Liver (tissue), 9 donors: ENCODE data around the gene TP53AIP1. TPM values are rescaled to one million over a fixed set of nuclear protein-coding genes. Genes with fewer than 3 reads are reported as not detected.

Experiments used
- DNase-seq: peaks from one replicate; pipeline ENCODE4 v3.0.0-alpha.2; 2017; ENCODE audit warnings: low spot score
- H3K27ac ChIP-seq, 2 donors: one replicate each; pipeline ENCODE4 v1.7.0; 2013; ENCODE audit warnings: inconsistent platforms in 2 of 2, low read length in 2 of 2, control low read depth in 1 of 2, low read depth in 1 of 2, mild to moderate bottlenecking in 1 of 2
- H3K27me3 ChIP-seq, 4 donors: one replicate each; pipeline versions ENCODE4 v1.6.1 to v1.7.0; 2013; ENCODE audit warnings: low read length in 3 of 4, inconsistent platforms in 1 of 4, mild to moderate bottlenecking in 1 of 4, moderate library complexity in 1 of 4; ENCODE audit not compliant: control insufficient read depth in 4 of 4, insufficient read depth in 4 of 4
- H3K36me3 ChIP-seq, 4 donors: one replicate each; pipeline versions ENCODE4 v1.6.1 to v1.7.0; 2013; ENCODE audit warnings: low read length in 3 of 4, mild to moderate bottlenecking in 3 of 4, low read depth in 1 of 4, moderate library complexity in 1 of 4; ENCODE audit not compliant: control insufficient read depth in 4 of 4, insufficient read depth in 3 of 4
- H3K4me1 ChIP-seq, 4 donors: one replicate each; pipeline versions ENCODE4 v1.6.1 to v1.7.0; 2013; ENCODE audit warnings: low read length in 3 of 4, mild to moderate bottlenecking in 3 of 4, moderate library complexity in 1 of 4; ENCODE audit not compliant: control insufficient read depth in 4 of 4, insufficient read depth in 4 of 4
- H3K4me3 ChIP-seq, 3 donors: one replicate each; pipeline versions ENCODE4 v1.6.1 to v1.7.0; 2013; ENCODE audit warnings: low read length in 3 of 3, control low read depth in 1 of 3, low read depth in 1 of 3, mild to moderate bottlenecking in 1 of 3
- H3K9ac ChIP-seq, 2 donors: one replicate each; pipeline ENCODE4 v1.7.0; 2013; ENCODE audit warnings: low read length in 2 of 2, mild to moderate bottlenecking in 2 of 2, moderate library complexity in 2 of 2, control low read depth in 1 of 2, low read depth in 1 of 2
- H3K9me3 ChIP-seq, 4 donors: one replicate each; pipeline versions ENCODE4 v1.6.1 to v1.7.0; 2013; ENCODE audit warnings: low read length in 3 of 4; ENCODE audit not compliant: control insufficient read depth in 4 of 4
- EGR1 ChIP-seq, 2 donors: IDR thresholded peaks; 2 replicates each; pipeline ENCODE4 v1.6.1; 2016 to 2018; ENCODE audit warnings: antibody characterized with exemption in 2 of 2, low read depth in 2 of 2
- FOXA1 ChIP-seq: IDR thresholded peaks from 2 replicates; pipeline ENCODE4 v1.6.1; 2016; ENCODE audit warnings: antibody characterized with exemption
- FOXA2 ChIP-seq: IDR thresholded peaks from 2 replicates; pipeline ENCODE4 v1.6.1; 2016; ENCODE audit warnings: antibody characterized with exemption
- HNF4A ChIP-seq, 2 donors: conservative IDR thresholded peaks; 2 replicates each; pipeline ENCODE4 v1.6.1; 2016; ENCODE audit warnings: antibody characterized with exemption in 2 of 2, mild to moderate bottlenecking in 2 of 2
- HNF4G ChIP-seq: IDR thresholded peaks from 2 replicates; pipeline ENCODE4 v1.6.1; 2016; ENCODE audit warnings: antibody characterized with exemption
- JUND ChIP-seq, 2 donors: IDR thresholded peaks; 2 replicates each; pipeline ENCODE4 v1.6.1; 2016; ENCODE audit warnings: antibody characterized with exemption in 2 of 2
- MAX ChIP-seq: IDR thresholded peaks from 2 replicates; pipeline ENCODE4 v1.6.1; 2016; ENCODE audit warnings: antibody characterized with exemption
- NR2F2 ChIP-seq: IDR thresholded peaks from 2 replicates; pipeline ENCODE4 v1.6.1; 2016; ENCODE audit warnings: antibody characterized with exemption
- RAD21 ChIP-seq, 2 donors: IDR thresholded peaks; 2 replicates each; pipeline ENCODE4 v1.6.1; 2016; ENCODE audit warnings: antibody characterized with exemption in 2 of 2, mild to moderate bottlenecking in 2 of 2
- REST ChIP-seq: IDR thresholded peaks from 2 replicates; pipeline ENCODE4 v1.6.1; 2016; ENCODE audit warnings: antibody characterized with exemption, mild to moderate bottlenecking
- RXRA ChIP-seq, 2 donors: IDR thresholded peaks; 2 replicates each; pipeline ENCODE4 v1.6.1; 2017 to 2018; ENCODE audit warnings: antibody characterized with exemption in 2 of 2, mild to moderate bottlenecking in 1 of 2
- TAF1 ChIP-seq: conservative IDR thresholded peaks from 2 replicates; pipeline ENCODE4 v1.6.1; 2016; ENCODE audit warnings: antibody characterized with exemption, mild to moderate bottlenecking
- WGBS: extraction: QIAGEN DNeasy Blood & Tissue Kit; methylation state at CpG from one replicate; pipeline ENCODE4 v1.1.7; 2013; 5-methylcytosine and 5-hydroxymethylcytosine counted together
- polyA plus RNA-seq, 2 donors: library from polyadenylated mRNA; stranded (reverse) in 1 of 2; unstranded in 1 of 2; fragments of 200-250 nt in 1 of 2; fragments of >200 nt in 1 of 2; fragmentation: Nextera tagmentation in 1 of 2; extraction: Ambion mirVana in 1 of 2; gene quantifications; one replicate each; pipeline versions ENCODE4 v1.2.1 to v1.2.3, GENCODE V29; 2013 to 2015
- total RNA-seq, 2 donors: library from RNA; depleted of rRNA; stranded (reverse); fragments of >200 nt; gene quantifications; one replicate each; pipeline ENCODE4 v1.2.3, GENCODE V29; 2014
- TF ChIP-seq, protein P1 (sequence below): fragments of 150-350 bp; IDR thresholded peaks from 2 replicates; pipeline ENCODE4 v1.5.1; 2017; ENCODE audit warnings: improper control_type of control experiment, low read depth, low read length; ENCODE audit not compliant: missing input control
- TF ChIP-seq, protein P2 (sequence below): IDR thresholded peaks from 2 replicates; pipeline ENCODE4 v1.6.1; 2016; ENCODE audit warnings: antibody characterized with exemption
- donor health status: healthy.
- donor health status: healthy.
- donor health status: healthy.
- donor health status: healthy.
- donor health status: healthy.

The TP53AIP1 gene
- total and polyA plus RNA-seq, 4 donors, result 0.08 TPM; not detected in 3

DNA sequence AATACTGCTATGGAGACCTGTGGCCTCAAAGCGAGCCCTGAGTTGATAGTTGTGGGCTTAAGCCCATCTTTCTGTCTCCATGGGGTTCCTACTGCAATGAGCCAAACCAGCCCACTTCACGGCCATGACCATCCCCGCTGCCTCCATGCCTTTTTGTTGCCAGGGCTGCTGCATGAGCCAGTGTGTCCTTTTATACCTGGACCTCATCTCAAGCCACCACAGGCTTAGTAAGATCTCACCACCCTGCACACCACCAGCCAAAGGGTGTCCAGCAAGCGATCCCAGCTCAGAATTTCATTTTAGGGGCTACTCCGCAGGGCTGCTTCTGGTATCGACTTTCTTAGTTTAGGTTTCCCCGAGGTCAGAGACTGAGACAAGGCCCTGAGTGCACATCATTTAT, 8.3 kb downstream of the TP53AIP1 start:
- Histone ChIP-seq H3K9me3 (no peaks in the 10 kb centered on the region), H3K27me3 (peaks cover 0 to 2% (median 0%) of the 10 kb centered on the region in 4 donors), H3K4me3 (no peak overlapping the region), H3K9ac (no peak overlapping the region), H3K36me3 (no peaks in the 10 kb centered on the region), H3K27ac (no peak overlapping the region), H3K4me1 (no peaks in the 10 kb centered on the region)
- no peak for TF ChIP-seq TAF1
- no peak for TF ChIP-seq RAD21 (IDR thresholded peaks at IDR 0.05)
- TF ChIP-seq REST, result no peak
- no peak for TF ChIP-seq NR2F2
- TF ChIP-seq FOXA1, result no peak
- no peak for TF ChIP-seq EGR1 (IDR thresholded peaks at IDR 0.05; ENCODE audit: low read depth in 2 of 2)
- TF ChIP-seq, protein P1, sequence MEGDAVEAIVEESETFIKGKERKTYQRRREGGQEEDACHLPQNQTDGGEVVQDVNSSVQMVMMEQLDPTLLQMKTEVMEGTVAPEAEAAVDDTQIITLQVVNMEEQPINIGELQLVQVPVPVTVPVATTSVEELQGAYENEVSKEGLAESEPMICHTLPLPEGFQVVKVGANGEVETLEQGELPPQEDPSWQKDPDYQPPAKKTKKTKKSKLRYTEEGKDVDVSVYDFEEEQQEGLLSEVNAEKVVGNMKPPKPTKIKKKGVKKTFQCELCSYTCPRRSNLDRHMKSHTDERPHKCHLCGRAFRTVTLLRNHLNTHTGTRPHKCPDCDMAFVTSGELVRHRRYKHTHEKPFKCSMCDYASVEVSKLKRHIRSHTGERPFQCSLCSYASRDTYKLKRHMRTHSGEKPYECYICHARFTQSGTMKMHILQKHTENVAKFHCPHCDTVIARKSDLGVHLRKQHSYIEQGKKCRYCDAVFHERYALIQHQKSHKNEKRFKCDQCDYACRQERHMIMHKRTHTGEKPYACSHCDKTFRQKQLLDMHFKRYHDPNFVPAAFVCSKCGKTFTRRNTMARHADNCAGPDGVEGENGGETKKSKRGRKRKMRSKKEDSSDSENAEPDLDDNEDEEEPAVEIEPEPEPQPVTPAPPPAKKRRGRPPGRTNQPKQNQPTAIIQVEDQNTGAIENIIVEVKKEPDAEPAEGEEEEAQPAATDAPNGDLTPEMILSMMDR, result no peak
- no peak for TF ChIP-seq HNF4G
- DNase-seq, result no peak
- WGBS, result 96% methylated on average over 7 of the region's 7 CpGs

GRCh38 chr11:128933481-128934178, 9.0 kb downstream of the TP53AIP1 start:
- TF ChIP-seq RXRA (IDR thresholded peaks at IDR 0.05), result no peak
- TF ChIP-seq FOXA1, result no peak
- TF ChIP-seq HNF4G, result no peak
- no peak for TF ChIP-seq EGR1 (IDR thresholded peaks at IDR 0.05; ENCODE audit: low read depth in 2 of 2)
- TF ChIP-seq HNF4A (conservative IDR thresholded peaks at IDR 0.05), result no peak
- no peak for TF ChIP-seq TAF1
- no peak for TF ChIP-seq MAX
- TF ChIP-seq, protein P2, sequence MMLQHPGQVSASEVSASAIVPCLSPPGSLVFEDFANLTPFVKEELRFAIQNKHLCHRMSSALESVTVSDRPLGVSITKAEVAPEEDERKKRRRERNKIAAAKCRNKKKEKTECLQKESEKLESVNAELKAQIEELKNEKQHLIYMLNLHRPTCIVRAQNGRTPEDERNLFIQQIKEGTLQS, result no peak
- no peak for TF ChIP-seq FOXA2
- no peak for TF ChIP-seq RAD21 (IDR thresholded peaks at IDR 0.05)
- no peak for TF ChIP-seq JUND (IDR thresholded peaks at IDR 0.05)
- no peak for TF ChIP-seq NR2F2
- 85% methylated on average over 7 of the region's 7 CpGs for WGBS
- no peak overlapping the region for H3K27ac ChIP-seq
- no peaks in the 10 kb centered on the region for H3K9me3 ChIP-seq
- H3K27me3 ChIP-seq, result peaks cover 0 to 2% (median 0%) of the 10 kb centered on the region in 4 donors
- no peaks in the 10 kb centered on the region for H3K4me1 ChIP-seq
- no peak overlapping the region for H3K4me3 ChIP-seq
- H3K9ac ChIP-seq, result no peak overlapping the region
- no peak for DNase-seq
- H3K36me3 ChIP-seq, result no peaks in the 10 kb centered on the region
